GM19238 (cell line): ENCODE data around the gene RUNX1.
A peak's percentile ranks its signal among the peaks of the same experiment; 100 is the strongest.

Experiments used
- DNase-seq: peaks from one replicate; pipeline ENCODE4 v3.0.0; 2011; ENCODE audit warnings: low spot score; ENCODE audit not compliant: insufficient read length

RUNX1 gene

DNA sequence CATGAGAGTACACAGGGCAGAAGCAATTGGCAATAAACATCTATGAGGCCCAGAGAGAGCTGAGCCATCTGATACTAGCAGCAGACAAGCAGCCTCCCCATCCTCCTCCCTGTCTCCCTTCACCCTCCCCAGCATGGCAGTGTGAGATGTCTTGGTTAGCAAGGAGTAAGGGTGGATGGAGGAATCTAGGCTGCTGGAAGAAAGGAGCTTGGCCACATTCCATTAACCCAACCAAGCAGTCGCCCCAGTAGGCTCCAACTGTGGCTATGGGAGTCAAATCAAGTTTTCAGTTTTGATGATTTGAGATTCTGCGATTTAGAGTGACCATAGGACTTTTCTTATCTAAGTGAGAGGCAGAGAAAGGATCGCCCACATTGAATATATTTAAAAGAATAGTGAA is 12.9 kb upstream of the RUNX1 start:
- no peak for DNase-seq

DNA sequence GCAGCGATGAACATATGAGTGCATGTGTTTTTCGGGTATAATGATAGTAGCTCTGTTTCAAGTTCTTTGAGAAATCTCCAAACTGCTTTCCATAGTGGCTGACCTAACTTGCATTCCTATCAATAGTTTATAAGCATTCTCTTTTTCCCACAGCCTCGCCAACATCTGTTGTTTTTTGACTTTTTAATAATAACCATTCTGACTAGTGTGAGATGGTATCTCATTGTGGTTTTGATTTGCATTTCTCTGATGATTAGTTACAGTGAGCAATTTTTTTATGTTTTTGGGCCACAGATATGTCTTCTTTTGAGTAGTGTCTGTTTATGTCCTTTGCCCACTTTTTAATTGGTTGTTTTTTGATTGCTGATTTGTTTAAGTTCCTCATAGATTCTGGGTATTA is 10.6 kb upstream of the RUNX1 start:
- no peak for DNase-seq

DNA sequence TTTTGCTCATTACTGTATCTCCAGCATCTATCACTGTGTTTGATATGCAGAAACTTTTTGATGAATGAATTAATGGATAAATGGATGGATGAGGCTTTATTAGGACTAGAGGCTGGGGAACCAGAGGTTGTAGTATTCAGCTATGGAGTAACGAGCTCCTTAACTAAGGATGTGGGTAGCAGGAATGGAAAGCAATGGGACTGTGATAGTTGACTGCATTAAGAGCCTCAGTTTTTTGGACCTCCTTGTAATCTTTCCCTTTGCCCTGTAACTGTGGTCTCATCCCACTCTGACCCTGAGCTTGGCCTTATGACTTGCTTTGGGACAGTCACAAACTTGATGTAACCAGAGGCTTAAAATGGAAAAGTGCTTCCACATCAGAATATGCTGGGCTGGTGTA is 9.0 kb upstream of the RUNX1 start:
- DNase-seq: no peak

DNA sequence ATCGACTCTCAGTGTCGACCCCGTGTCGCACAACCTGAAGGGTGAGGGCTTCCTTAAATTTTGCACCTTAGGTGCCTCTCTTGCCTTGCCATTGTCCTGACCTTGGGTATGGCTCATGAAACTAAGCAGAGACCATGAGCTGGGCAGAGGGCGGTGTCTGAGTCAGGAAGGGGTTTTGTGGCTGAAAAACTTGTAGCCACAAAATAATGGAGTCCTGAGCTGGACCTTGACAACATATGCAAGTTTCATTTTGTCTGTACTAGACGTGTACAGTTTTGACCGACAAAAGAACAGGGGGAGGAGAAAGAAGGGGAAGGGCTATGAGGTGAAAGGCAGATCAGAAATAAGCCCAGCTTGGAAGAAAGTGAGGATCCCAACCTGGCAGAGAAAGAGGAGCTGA is 8.3 kb upstream of the RUNX1 start:
- no peak for DNase-seq

GRCh38 chr21:35053356-35054096 is 4.4 kb upstream of the RUNX1 start:
- no peak for DNase-seq

DNA sequence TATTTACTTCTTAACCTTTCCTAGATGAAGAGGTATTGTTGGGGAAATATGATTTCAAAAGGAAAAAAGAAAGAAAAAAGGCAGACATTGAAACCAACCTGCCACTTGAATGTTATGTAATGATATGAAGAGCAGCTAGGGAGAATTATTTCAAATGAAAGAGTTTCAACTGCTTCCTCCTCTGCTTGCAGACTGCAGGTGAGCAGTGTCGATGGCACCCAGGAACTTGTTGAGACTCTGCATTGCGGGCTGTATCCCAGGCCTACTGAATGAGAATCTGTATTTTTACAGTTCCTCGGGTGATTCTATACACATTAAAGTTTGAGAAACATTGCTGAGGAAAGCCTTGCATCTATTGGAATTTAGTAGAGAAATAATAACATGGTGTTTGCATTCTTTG is 3.7 kb upstream of the RUNX1 start:
- no peak for DNase-seq

GRCh38 chr21:35051287-35051818 is 2.3 kb upstream of the RUNX1 start:
- peak; percentile 32 for DNase-seq

GRCh38 chr21:35050348-35051286 is 1.5 kb upstream of the RUNX1 start:
- no peak for DNase-seq

DNA sequence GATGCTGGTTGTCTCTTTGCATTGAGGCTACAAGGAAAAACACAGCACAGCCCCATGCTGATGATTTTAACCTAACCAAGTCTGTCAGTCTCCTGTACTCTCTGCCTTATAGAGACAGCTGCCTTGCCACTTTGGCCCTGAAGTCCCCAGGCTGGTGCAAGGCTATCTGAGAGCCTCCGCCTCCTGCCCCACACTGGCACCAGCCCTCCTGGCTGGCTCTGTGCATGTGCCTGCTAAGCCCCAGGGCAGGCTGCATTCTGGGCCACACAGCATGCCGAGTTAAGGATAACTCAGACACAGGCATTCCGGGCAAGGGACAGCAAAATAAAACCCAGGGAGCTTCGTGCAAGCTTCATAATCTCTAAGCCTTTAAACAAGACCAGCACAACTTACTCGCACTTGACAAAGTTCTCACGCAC is 910 bp downstream of the RUNX1 start:
- DNase-seq: no peak

- no peak for DNase-seq
Observed at GRCh38 chr21:35046880-35047229, 2.2 kb downstream of the RUNX1 start.

DNA sequence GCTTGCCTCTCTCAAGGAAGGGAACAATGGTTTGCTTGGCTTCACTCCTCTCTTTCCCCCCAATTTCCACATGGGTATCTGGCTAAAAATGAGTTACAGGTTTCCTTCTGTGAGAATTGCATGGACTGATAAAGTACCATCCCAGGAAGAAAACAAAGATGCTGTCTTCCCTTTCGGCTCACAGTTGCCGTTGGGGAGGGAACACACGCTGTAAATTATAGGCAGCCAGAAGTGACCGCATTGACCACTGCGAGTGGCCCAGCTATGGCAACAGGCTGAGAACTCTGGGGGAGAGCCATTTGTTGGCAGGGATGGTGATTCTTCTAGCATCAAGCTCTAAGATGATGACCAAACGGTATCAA is 2.9 kb downstream of the RUNX1 start:
- no peak for DNase-seq

DNA sequence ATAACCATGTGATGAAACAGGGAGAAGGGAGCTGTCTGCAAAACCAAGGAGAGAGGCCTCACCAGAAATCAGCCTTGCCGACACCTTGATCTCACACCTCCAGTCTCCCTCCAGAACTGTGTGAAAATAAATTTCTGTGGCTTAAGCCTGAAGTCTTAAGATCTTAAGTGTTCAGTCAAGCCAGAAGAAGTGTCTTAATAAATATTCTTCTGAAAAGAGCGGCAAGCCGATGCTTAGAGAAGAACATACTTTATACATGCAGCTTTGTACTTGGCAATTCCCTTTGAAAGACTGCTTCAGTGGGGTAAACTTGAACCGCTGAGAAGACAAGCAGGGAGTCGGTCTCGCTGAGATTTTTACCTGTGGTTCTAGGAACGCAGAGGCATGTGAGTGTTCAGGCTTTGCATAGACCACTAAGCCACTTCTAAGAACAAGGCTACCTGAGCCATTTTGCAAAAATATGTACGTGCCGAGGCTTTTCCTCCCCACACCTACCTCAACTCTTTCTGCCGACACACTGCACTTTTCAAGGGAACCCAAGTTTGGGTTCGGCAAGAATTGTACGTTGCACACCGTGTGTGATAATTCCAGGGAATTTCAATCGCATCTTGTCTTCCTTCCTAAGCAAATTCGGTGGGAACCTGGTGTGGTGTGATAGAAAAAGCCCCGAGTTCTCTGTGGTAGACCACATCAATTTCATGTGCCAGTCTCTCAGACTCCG is 3.4 kb downstream of the RUNX1 start:
- DNase-seq: no peak

DNA sequence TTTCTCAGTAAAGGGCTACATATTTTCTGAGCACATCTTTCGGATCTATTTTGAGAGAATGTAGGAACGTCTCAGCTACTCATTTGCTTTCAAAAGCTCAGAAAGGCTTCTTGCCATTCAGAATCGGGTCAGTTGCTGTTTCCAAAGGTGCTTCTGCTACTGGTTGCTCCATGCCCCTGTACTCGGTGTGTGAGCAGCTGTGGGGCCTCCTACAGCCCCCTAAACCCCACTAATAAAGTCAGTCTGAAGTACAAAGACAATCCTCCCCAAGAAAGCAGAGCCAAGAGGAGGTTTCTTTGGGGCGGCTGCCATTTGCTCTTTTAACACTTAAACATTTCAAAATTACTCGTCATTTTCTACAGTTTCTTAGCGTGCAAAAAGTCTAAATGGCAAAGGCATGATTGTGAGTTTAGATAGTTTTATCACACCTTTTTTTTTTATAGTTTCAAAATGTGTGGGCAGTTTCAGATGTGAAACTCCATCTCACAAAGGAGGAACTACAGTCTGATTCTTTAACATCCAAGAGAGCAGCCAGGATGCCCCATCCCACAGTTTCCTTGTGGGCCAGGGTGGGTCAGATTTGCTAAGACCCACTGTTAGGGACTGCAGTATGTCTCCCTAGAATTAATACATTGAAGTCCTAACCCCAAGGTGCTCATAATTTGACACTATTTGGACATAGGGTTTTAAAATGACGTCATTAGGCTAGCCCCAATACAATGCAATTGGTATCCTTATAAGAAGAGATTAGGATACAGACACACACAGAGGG is 4.1 kb downstream of the RUNX1 start:
- no peak for DNase-seq

DNA sequence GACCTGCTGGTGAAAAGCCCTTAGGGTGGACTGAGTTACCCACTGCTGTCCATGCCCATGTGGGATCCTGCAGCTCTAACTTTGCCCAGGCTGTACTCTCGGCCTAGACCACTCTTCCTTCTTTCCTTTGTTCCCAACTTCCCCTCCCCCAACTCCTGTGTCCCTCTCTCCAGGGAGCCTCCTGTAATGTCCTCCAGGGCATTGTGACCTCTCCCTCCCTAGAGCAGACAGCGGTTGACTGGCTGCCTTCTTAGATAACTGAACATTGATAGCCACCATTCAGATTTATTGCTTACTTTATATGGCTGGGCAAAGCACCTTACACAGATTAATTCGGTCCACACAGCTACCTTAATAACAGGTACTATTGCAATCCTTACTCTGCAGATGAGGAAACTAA is 5.0 kb downstream of the RUNX1 start:
- DNase-seq: no peak

DNA sequence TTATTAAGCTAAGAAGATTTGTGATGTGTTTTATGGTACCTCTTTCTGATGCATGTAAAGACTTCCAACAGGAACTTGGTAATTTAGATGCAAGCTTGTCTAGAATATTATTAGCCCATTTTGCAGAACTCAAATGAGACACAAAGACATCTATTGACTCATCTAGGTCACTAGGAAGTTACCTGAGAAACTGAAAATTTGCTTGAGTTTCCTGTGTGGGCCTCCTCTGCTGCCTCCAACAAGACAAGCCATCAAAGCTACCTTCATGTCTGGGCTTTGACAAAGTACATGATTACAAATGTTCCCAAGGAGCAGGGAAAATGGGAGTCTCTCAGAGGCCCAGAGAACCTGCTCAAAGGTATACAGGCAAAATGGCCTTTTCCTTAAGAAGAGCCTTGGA is 5.6 kb downstream of the RUNX1 start:
- DNase-seq: no peak

DNA sequence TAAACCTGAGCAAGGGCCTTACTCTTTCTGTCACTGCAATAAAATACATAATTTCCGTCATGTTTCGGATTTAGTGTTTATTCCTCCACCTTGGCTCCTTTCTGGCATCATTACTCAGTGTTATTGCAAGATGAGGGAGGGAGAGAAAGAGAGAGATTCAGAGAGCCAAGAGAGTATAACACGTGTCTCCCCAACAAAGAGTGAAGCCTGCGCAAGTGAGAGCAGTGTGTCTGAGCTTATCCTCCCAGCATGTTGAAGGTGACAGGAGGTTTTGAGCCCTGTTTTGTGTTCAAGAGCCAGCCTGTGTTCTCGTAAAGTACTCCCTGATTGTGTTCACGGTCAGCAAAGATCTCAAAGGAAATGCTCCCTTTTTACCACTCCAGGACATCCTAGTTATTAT is 6.3 kb downstream of the RUNX1 start:
- no peak for DNase-seq

GRCh38 chr21:35041881-35042280 is 7.2 kb downstream of the RUNX1 start:
- no peak for DNase-seq

GRCh38 chr21:35041122-35041521 is 8.0 kb downstream of the RUNX1 start:
- no peak for DNase-seq

DNA sequence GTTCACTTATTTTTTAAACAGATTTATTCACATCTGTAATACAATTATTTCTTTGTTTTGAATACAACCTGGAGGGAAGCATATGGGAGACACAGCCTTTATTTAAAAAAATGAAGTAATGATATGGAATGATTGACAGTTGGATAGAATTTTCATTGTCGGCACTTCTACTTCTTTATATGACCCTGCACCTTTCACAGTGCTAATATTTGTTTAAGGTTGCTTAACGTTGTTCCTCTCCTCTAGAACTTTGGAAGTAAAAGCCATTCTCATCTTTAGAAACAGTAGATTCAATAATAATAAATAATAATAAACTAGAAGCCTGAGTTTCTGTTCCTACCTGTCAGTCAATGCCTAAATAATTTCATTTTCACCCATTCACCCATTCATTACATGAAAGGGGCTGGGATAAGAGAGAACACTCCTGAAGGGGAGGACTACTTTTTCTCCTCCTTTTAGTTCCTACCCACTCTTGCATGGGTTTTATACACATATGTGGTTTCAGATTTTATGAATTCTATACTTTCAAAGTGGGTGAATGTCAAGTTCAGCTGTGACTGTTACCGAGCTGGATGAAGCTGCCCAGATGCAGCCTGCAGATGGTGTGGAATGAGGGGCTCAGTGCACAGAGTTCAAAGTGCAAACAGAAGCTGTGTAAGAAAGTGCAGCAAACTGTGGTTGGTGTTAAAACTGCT is 9.4 kb downstream of the RUNX1 start:
- no peak for DNase-seq

GRCh38 chr21:35038772-35039319 is 10.3 kb downstream of the RUNX1 start:
- DNase-seq: no peak
